K562 (cell line): ENCODE results near the gene BRD4. TPM values are rescaled to one million over a fixed set of nuclear protein-coding genes. Genes with fewer than 3 reads are reported as not detected.

Experiments
- ATAC-seq: fragments of 200-7000 bp; cut with Tn5 transposase; 3 replicates; pipeline ENCODE4 v1.9.1; 2020; ENCODE audit warnings: moderate library complexity
- BruUV-seq: library from RNA; stranded (reverse); fragments of 400-500 nt; replicated peaks from 2 replicates; lab custom pipeline; 2021; lab: Mats Ljungman, UMichigan
- CTCF ChIA-PET: fragments of 300-600 bp; formaldehyde crosslinking; extraction: SDS; loops from one replicate; lab custom pipeline; 2021; ENCODE audit warnings: low intra/inter-chr PET ratio; lab: Yijun Ruan, JAX
- POLR2A ChIA-PET: fragments of 300-600, 350-650 bp; sonication (Branson Sonifier 250); formaldehyde crosslinking; extraction: SDS; loops from one replicate; lab custom pipeline; 2021; ENCODE audit warnings: antibody characterized with exemption, inconsistent platforms; lab: Yijun Ruan, JAX
- DNase-seq, 4 experiments: peaks; one replicate each; pipeline versions ENCODE4 v3.0.0 to v3.0.0-alpha.2; 2011 to 2018; ENCODE audit warnings: low spot score in 3 of 4, mixed read lengths in 3 of 4; ENCODE audit errors: extremely low read depth in 1 of 4
- FAIRE-seq: peaks from 2 replicates; lab custom pipeline; 2011; peaks lifted over from hg19 to GRCh38; lab: Jason Lieb, UNC
- H2AFZ ChIP-seq: 2 replicates; pipeline ENCODE4 v1.6.0; 2011; ENCODE audit warnings: low read depth, low read length, control low read depth, inconsistent platforms
- H3K27ac ChIP-seq: fragments of 200-600 bp; 3 replicates; pipeline ENCODE4 v1.8.0; 2011; ENCODE audit warnings: low read depth, mild to moderate bottlenecking, control low read depth, inconsistent platforms, low read length, moderate library complexity, mixed read lengths; ENCODE audit errors: extremely low read depth
- H3K27me3 ChIP-seq, 2 experiments: fragments of 300-600 bp in 1 of 2; 2 replicates in 1 of 2; 3 replicates in 1 of 2; pipeline versions ENCODE4 v1.6.0 to v1.8.0; 2011; ENCODE audit warnings: inconsistent platforms in 2 of 2, low read length in 2 of 2, mild to moderate bottlenecking in 1 of 2, mixed read lengths in 1 of 2, moderate library complexity in 1 of 2; ENCODE audit not compliant: control insufficient read depth in 2 of 2, insufficient read depth in 2 of 2
- H3K36me3 ChIP-seq: fragments of 300-600 bp; 3 replicates; pipeline ENCODE4 v1.8.0; 2011; ENCODE audit warnings: mild to moderate bottlenecking, low read length, inconsistent platforms; ENCODE audit not compliant: control insufficient read depth, insufficient read depth
- H3K4me1 ChIP-seq, 2 experiments: fragments of 200-600 bp in 1 of 2; replicated peaks in 1 of 2; 2 replicates in 1 of 2; 3 replicates in 1 of 2; pipeline versions ENCODE4 v1.5.1 to v1.8.0; 2011; ENCODE audit warnings: inconsistent platforms in 2 of 2, low read length in 2 of 2, mild to moderate bottlenecking in 1 of 2, mixed read lengths in 1 of 2, moderate library complexity in 1 of 2; ENCODE audit not compliant: control insufficient read depth in 2 of 2, insufficient read depth in 2 of 2
- H3K4me2 ChIP-seq: 2 replicates; pipeline ENCODE4 v1.6.1; 2011; ENCODE audit warnings: low read length, control low read depth, inconsistent platforms, mixed read lengths; ENCODE audit not compliant: insufficient read depth
- H3K4me3 ChIP-seq: fragments of 200-600 bp; sonication (generic), shearing (Covaris generic); 2 replicates; pipeline ENCODE4 v1.5.1; 2016; ENCODE audit warnings: control low read depth, inconsistent platforms
- H3K79me2 ChIP-seq: fragments of 200-600 bp; 3 replicates; pipeline ENCODE4 v1.8.0; 2011; ENCODE audit warnings: low read length, inconsistent platforms; ENCODE audit not compliant: control insufficient read depth, insufficient read depth
- H3K9ac ChIP-seq, 2 experiments: 2 replicates each; pipeline versions ENCODE4 v1.6.0 to v1.6.1; 2011; ENCODE audit warnings: low read depth in 2 of 2, low read length in 2 of 2, control low read depth in 1 of 2, inconsistent platforms in 1 of 2, mild to moderate bottlenecking in 1 of 2, mixed read lengths in 1 of 2; ENCODE audit not compliant: insufficient read depth in 1 of 2
- H3K9me1 ChIP-seq: one replicate; pipeline ENCODE4 v1.6.0; 2011; ENCODE audit warnings: inconsistent platforms, mild to moderate bottlenecking, low read length, moderate library complexity; ENCODE audit not compliant: control insufficient read depth, insufficient read depth
- H3K9me3 ChIP-seq: replicated peaks from 2 replicates; pipeline ENCODE4 v1.5.1; 2011; ENCODE audit warnings: low read depth, low read length, inconsistent platforms; ENCODE audit not compliant: control insufficient read depth, insufficient read depth
- H4K20me1 ChIP-seq: replicated peaks from 2 replicates; pipeline ENCODE4 v1.6.1; 2011; ENCODE audit warnings: low read length, inconsistent platforms, mixed read lengths; ENCODE audit not compliant: control insufficient read depth, insufficient read depth
- CXXC5 ChIP-seq: fragments of 250-450 bp; sonication (Bioruptor Pico); IDR thresholded peaks from 2 replicates; pipeline ENCODE4 v1.8.0; 2022; ENCODE audit warnings: inconsistent platforms, mild to moderate bottlenecking, moderate library complexity
- GABPB1 ChIP-seq: sonication (generic); formaldehyde crosslinking; IDR thresholded peaks from 2 replicates; pipeline ENCODE4 v1.8.0; 2022; ENCODE audit warnings: mild to moderate bottlenecking, missing genetic modification reagents
- KAT2B ChIP-seq: IDR thresholded peaks from one replicate; pipeline ENCODE4 v1.6.1; 2012; ENCODE audit warnings: low read depth, mild to moderate bottlenecking, control low read depth, inconsistent platforms, low read length, moderate library complexity
- LCOR ChIP-seq: sonication (generic); formaldehyde crosslinking; IDR thresholded peaks from 2 replicates; pipeline ENCODE4 v1.8.0; 2022; ENCODE audit warnings: mild to moderate bottlenecking, missing genetic modification reagents
- NBN ChIP-seq: fragments of 450-650 bp; IDR thresholded peaks from 2 replicates; pipeline ENCODE4 v1.6.1; 2016; ENCODE audit warnings: low read depth, mild to moderate bottlenecking
- POLR3A ChIP-seq: IDR thresholded peaks from 2 replicates; pipeline ENCODE4 v1.6.1; 2011; ENCODE audit warnings: borderline replicate concordance, mild to moderate bottlenecking, moderate library complexity; ENCODE audit not compliant: insufficient read length, insufficient read depth; ENCODE audit errors: extremely low read depth
- RAD51 ChIP-seq: fragments of 450-650 bp; IDR thresholded peaks from 2 replicates; pipeline ENCODE4 v1.7.1; 2016; ENCODE audit warnings: low read depth, mild to moderate bottlenecking, borderline replicate concordance
- SETDB1 ChIP-seq: IDR thresholded peaks from one replicate; pipeline ENCODE4 v1.6.1; 2012; ENCODE audit warnings: low read length, control low read depth, inconsistent platforms
- SMAD4 ChIP-seq: fragments of 250-450 bp; sonication (Bioruptor Pico); conservative IDR thresholded peaks from 2 replicates; pipeline ENCODE4 v1.8.0; 2021; ENCODE audit warnings: inconsistent platforms, mild to moderate bottlenecking, moderate library complexity
- SMARCA4 ChIP-seq: fragments of 450-650 bp; IDR thresholded peaks from 2 replicates; pipeline ENCODE4 v1.6.1; 2016
- SMARCE1 ChIP-seq: fragments of 450-650 bp; IDR thresholded peaks from 2 replicates; pipeline ENCODE4 v1.7.1; 2016; ENCODE audit warnings: mild to moderate bottlenecking
- SP2 ChIP-seq: IDR thresholded peaks from 2 replicates; pipeline ENCODE4 v1.6.1; 2011; ENCODE audit warnings: mild to moderate bottlenecking, low read depth, low read length, moderate library complexity; ENCODE audit not compliant: poor library complexity, severe bottlenecking; ENCODE audit errors: extremely low read depth
- WHSC1 ChIP-seq: IDR thresholded peaks from one replicate; pipeline ENCODE4 v1.6.1; 2012; ENCODE audit warnings: low read length, control low read depth, inconsistent platforms
- WGBS: fragments of 100-300 bp; shearing (Covaris generic); methylation state at CpG from one replicate; pipeline ENCODE4 v1.1.6; 2016; ENCODE audit warnings: low coverage, mixed read lengths; ENCODE audit not compliant: insufficient coverage; ENCODE audit errors: missing lambda C conversion rate; 5-methylcytosine and 5-hydroxymethylcytosine counted together
- in situ Hi-C: fragments of 300-500 bp; cut with MboI; formaldehyde crosslinking; loops from 4 replicates; pipeline ENCODE4 v1.15.0; 2018; ENCODE audit warnings: inconsistent platforms, mixed read lengths
- intact Hi-C: fragments of 100-400 bp; cut with micrococcal nuclease; formaldehyde crosslinking; loops from 2 replicates; pipeline ENCODE4 v1.14.2; 2022
- polyA plus RNA-seq, 8 experiments: library from polyadenylated mRNA; depleted of rRNA in 4 of 8; stranded (reverse) in 5 of 8; unstranded in 3 of 8; fragments of >200 nt; fragmentation: Nextera tagmentation in 2 of 8; fragmentation: Illumina TruSeq in 1 of 8; extraction: Ambion mirVana in 2 of 8; extraction: Trizol in 1 of 8; gene quantifications; 2 replicates each; pipeline versions ENCODE4 v1.2.1 to v1.2.3, GENCODE V29; 2011 to 2014; ENCODE audit warnings: inconsistent platforms in 1 of 8, missing spikeins in 1 of 8
- total RNA-seq, 7 experiments: library from RNA; depleted of rRNA in 6 of 7; stranded (reverse); fragments of >200 nt in 6 of 7; fragmentation: Illumina TruSeq in 2 of 7; extraction: Trizol in 2 of 7; gene quantifications; 2 replicates each; pipeline versions ENCODE4 v1.2.1 to v1.2.3, GENCODE V29; 2011 to 2021; ENCODE audit warnings: low replicate concordance in 1 of 7
- TF ChIP-seq, protein P1 (sequence below): fragments of 450-650 bp; IDR thresholded peaks from 2 replicates; pipeline ENCODE4 v1.6.1; 2014; ENCODE audit warnings: low read depth, mild to moderate bottlenecking, moderate library complexity, borderline replicate concordance
- TF ChIP-seq, protein P2 (sequence below), 2 experiments: IDR thresholded peaks; 2 replicates each; pipeline ENCODE4 v1.6.1; 2012; ENCODE audit warnings: improper control_type of control experiment in 2 of 2, low read depth in 2 of 2, low read length in 2 of 2, borderline replicate concordance in 1 of 2

Gene BRD4
- total and polyA plus RNA-seq, 9 of the 15 experiments (the other 6 are each of a cell fraction or from before 2014, with no cell fraction given): 1.8 to 105 (median 15.6) TPM

DNA sequence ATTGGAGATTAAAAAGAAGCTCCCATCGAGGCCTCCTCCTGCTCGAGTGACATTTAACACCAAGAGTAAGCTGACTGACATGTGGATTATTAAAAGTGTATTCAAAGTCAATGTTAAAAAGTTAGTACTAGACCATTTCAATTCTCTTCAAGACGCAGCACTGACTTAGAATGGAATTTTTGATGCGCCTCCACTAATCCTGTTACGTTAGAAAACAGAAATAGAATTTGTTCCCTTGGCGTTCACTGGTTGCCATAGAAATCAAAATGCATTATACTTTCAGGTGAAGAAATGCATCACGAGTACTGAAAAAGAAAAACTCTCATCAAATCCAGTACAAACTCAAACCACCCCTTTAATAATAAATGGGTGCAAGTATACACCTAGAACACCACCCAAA lies 42.2 kb downstream of the BRD4 start:
- WGBS: 91% methylated on average over 7 of the region's 7 CpGs
- in situ Hi-C loops (no loop called here), intact Hi-C loops (no loop called here)
- H3K27ac ChIP-seq: no peak overlapping the region
- ATAC-seq: no peak
- no peaks in the 10 kb centered on the region for H3K9me3 ChIP-seq
- peaks cover 4% of the 10 kb centered on the region for H3K9me1 ChIP-seq
- H2AFZ ChIP-seq: no peak overlapping the region
- no TSS peak for BruUV-seq
- peaks cover 98% of the 10 kb centered on the region for H3K79me2 ChIP-seq
- H3K36me3 ChIP-seq: peaks cover 21% of the 10 kb centered on the region; the same call in 2 of the 3 replicates
- no peak overlapping the region for H3K9ac ChIP-seq
- no peak overlapping the region for H3K4me2 ChIP-seq
- TF ChIP-seq SETDB1 (no peak), LCOR (CRISPR knock-in tag) (no peak), POLR3A (no peak), SMARCE1 (no peak), GABPB1 (CRISPR knock-in tag) (no peak), SMAD4 (CRISPR knock-in tag) (no peak), CXXC5 (CRISPR knock-in tag) (no peak), SMARCA4 (no peak), RAD51 (no peak), SP2 (no peak), NBN (no peak), KAT2B (no peak), WHSC1 (no peak)
- TF ChIP-seq, protein P1, sequence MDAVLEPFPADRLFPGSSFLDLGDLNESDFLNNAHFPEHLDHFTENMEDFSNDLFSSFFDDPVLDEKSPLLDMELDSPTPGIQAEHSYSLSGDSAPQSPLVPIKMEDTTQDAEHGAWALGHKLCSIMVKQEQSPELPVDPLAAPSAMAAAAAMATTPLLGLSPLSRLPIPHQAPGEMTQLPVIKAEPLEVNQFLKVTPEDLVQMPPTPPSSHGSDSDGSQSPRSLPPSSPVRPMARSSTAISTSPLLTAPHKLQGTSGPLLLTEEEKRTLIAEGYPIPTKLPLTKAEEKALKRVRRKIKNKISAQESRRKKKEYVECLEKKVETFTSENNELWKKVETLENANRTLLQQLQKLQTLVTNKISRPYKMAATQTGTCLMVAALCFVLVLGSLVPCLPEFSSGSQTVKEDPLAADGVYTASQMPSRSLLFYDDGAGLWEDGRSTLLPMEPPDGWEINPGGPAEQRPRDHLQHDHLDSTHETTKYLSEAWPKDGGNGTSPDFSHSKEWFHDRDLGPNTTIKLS: no peak
- TF ChIP-seq, protein P2, sequence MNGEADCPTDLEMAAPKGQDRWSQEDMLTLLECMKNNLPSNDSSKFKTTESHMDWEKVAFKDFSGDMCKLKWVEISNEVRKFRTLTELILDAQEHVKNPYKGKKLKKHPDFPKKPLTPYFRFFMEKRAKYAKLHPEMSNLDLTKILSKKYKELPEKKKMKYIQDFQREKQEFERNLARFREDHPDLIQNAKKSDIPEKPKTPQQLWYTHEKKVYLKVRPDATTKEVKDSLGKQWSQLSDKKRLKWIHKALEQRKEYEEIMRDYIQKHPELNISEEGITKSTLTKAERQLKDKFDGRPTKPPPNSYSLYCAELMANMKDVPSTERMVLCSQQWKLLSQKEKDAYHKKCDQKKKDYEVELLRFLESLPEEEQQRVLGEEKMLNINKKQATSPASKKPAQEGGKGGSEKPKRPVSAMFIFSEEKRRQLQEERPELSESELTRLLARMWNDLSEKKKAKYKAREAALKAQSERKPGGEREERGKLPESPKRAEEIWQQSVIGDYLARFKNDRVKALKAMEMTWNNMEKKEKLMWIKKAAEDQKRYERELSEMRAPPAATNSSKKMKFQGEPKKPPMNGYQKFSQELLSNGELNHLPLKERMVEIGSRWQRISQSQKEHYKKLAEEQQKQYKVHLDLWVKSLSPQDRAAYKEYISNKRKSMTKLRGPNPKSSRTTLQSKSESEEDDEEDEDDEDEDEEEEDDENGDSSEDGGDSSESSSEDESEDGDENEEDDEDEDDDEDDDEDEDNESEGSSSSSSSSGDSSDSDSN (IDR thresholded peaks at IDR 0.05; ENCODE audit: borderline replicate concordance in 1 of 2, low read depth in 2 of 2, low read length in 2 of 2): no peak
- peaks cover 92% of the 10 kb centered on the region for H4K20me1 ChIP-seq
- H3K4me1 ChIP-seq: peaks cover 13 to 40% of the 10 kb centered on the region in 2 experiments
- no peak for FAIRE-seq
- CTCF ChIA-PET: no interaction called here
- no peak overlapping the region for H3K4me3 ChIP-seq
- H3K27me3 ChIP-seq: no peaks in the 10 kb centered on the region
- DNase-seq: no peak
- POLR2A ChIA-PET: interaction anchor here (1.4 to 6.8 kb wide), 3 partner anchors 7 to 11 kb away, joined by 4 to 34 read pairs (median 13); no protein-coding TSS in a partner anchor
